HepG2 (cell line): Measurements from ENCODE around the gene MEI1. TPM values are rescaled to one million over a fixed set of nuclear protein-coding genes. Genes with fewer than 3 reads are reported as not detected.
A peak's percentile ranks its signal among the peaks of the same experiment; 100 is the strongest.

ENCODE experiments used
- ARNTL ChIP-seq: sonication (generic); formaldehyde crosslinking; IDR thresholded peaks from 2 replicates; pipeline ENCODE4 v1.4.0; 2020; ENCODE audit warnings: mild to moderate bottlenecking, missing genetic modification reagents
- GPN1 ChIP-seq: sonication (generic); formaldehyde crosslinking; IDR thresholded peaks from 2 replicates; pipeline ENCODE4 v1.5.1; 2020; ENCODE audit warnings: missing genetic modification reagents, borderline replicate concordance
- HES4 ChIP-seq: sonication (generic); formaldehyde crosslinking; IDR thresholded peaks from 2 replicates; pipeline ENCODE4 v1.9.0; 2021; ENCODE audit warnings: mild to moderate bottlenecking, missing genetic modification reagents, borderline replicate concordance
- ISL2 ChIP-seq: sonication (generic); formaldehyde crosslinking; IDR thresholded peaks from 2 replicates; pipeline ENCODE4 v1.5.0; 2020; ENCODE audit warnings: missing genetic modification reagents
- JUNB ChIP-seq: sonication (generic); formaldehyde crosslinking; IDR thresholded peaks from 2 replicates; pipeline ENCODE4 v1.8.0; 2022; ENCODE audit warnings: missing genetic modification reagents, mild to moderate bottlenecking, borderline replicate concordance
- NCOA1 ChIP-seq: sonication (generic); formaldehyde crosslinking; IDR thresholded peaks from 2 replicates; pipeline ENCODE4 v1.9.0; 2021; ENCODE audit warnings: missing genetic modification reagents
- NR2F6 ChIP-seq, 2 experiments: IDR thresholded peaks; 2 replicates each; pipeline ENCODE4 v1.6.1; 2016; ENCODE audit warnings: antibody characterized with exemption in 1 of 2, mild to moderate bottlenecking in 1 of 2
- PCBP1 ChIP-seq: fragments of 200-400 bp; formaldehyde crosslinking; IDR thresholded peaks from 2 replicates; pipeline ENCODE4 v1.6.1; 2017; ENCODE audit warnings: mild to moderate bottlenecking, low read depth, low read length, borderline replicate concordance
- REPIN1 ChIP-seq: sonication (generic); formaldehyde crosslinking; IDR thresholded peaks from 2 replicates; pipeline ENCODE4 v1.8.0; 2022; ENCODE audit warnings: missing genetic modification reagents, low read depth, mild to moderate bottlenecking, borderline replicate concordance
- SAP130 ChIP-seq: IDR thresholded peaks from 2 replicates; pipeline ENCODE4 v1.6.1; 2016; ENCODE audit warnings: low read depth
- TP53 ChIP-seq: sonication (generic); formaldehyde crosslinking; conservative IDR thresholded peaks from 2 replicates; pipeline ENCODE4 v1.4.0; 2020; ENCODE audit warnings: missing genetic modification reagents
- ZC3H13 ChIP-seq: sonication (generic); formaldehyde crosslinking; IDR thresholded peaks from 2 replicates; pipeline ENCODE4 v1.8.1; 2023; ENCODE audit warnings: mild to moderate bottlenecking, missing genetic modification reagents, moderate library complexity
- ZNF180 ChIP-seq: sonication (generic); formaldehyde crosslinking; IDR thresholded peaks from 2 replicates; pipeline ENCODE4 v1.4.0; 2020; ENCODE audit warnings: low read depth, missing genetic modification reagents, borderline replicate concordance
- polyA plus RNA-seq, 8 experiments: library from polyadenylated mRNA; depleted of rRNA in 3 of 8; stranded (reverse) in 7 of 8; unstranded in 1 of 8; fragments of >200 nt; fragmentation: Illumina TruSeq in 4 of 8; extraction: Trizol in 4 of 8; gene quantifications; 2 replicates each; pipeline versions ENCODE4 v1.2.1 to v1.2.3, GENCODE V29; 2011 to 2016; ENCODE audit warnings: low read depth in 4 of 8, missing spikeins in 1 of 8, mixed read lengths in 1 of 8; ENCODE audit not compliant: insufficient read depth in 1 of 8
- total RNA-seq, 5 experiments: library from RNA; depleted of rRNA; stranded (reverse); fragments of >200 nt; fragmentation: Illumina TruSeq; extraction: Trizol; gene quantifications; 2 replicates each; pipeline ENCODE4 v1.2.3, GENCODE V29; 2016; ENCODE audit warnings: low read depth in 1 of 5
- TF ChIP-seq, protein P1 (sequence below): sonication (generic); formaldehyde crosslinking; IDR thresholded peaks from 2 replicates; pipeline ENCODE4 v1.8.1; 2022; ENCODE audit warnings: mild to moderate bottlenecking, missing genetic modification reagents
- TF ChIP-seq, protein P2 (sequence below): sonication (generic); formaldehyde crosslinking; IDR thresholded peaks from 2 replicates; pipeline ENCODE4 v1.4.0; 2020; ENCODE audit warnings: missing genetic modification reagents
- TF ChIP-seq, protein P3 (sequence below): sonication (generic); formaldehyde crosslinking; IDR thresholded peaks from 2 replicates; pipeline ENCODE4 v1.5.0; 2020; ENCODE audit warnings: mild to moderate bottlenecking, low read depth, missing genetic modification reagents, borderline replicate concordance
- TF ChIP-seq, protein P4 (sequence below): sonication (generic); formaldehyde crosslinking; IDR thresholded peaks from 2 replicates; pipeline ENCODE4 v1.4.0; 2020; ENCODE audit warnings: missing genetic modification reagents; ENCODE audit errors: not compliant biosample characterization
- TF ChIP-seq, protein P5 (sequence below): sonication (generic); formaldehyde crosslinking; IDR thresholded peaks from 2 replicates; pipeline ENCODE4 v1.8.0; 2022; ENCODE audit warnings: mild to moderate bottlenecking, missing genetic modification reagents; ENCODE audit not compliant: insufficient replicate concordance
- TF ChIP-seq, protein P6 (sequence below): IDR thresholded peaks from 2 replicates; pipeline ENCODE4 v1.6.1; 2016; ENCODE audit warnings: mild to moderate bottlenecking, missing biosample characterization, missing genetic modification reagents
- TF ChIP-seq, protein P7 (sequence below), 2 experiments: sonication (generic) in 1 of 2; formaldehyde crosslinking in 1 of 2; IDR thresholded peaks; 2 replicates each; pipeline versions ENCODE4 v1.5.1 to v1.6.1; 2011 to 2020; ENCODE audit warnings: borderline replicate concordance in 1 of 2, low read depth in 1 of 2, low read length in 1 of 2, mild to moderate bottlenecking in 1 of 2, missing genetic modification reagents in 1 of 2, moderate library complexity in 1 of 2

Gene MEI1
- total and polyA plus RNA-seq, 2 of the 13 experiments (the other 11 are each of a cell fraction or from before 2014, with no cell fraction given) = 0.75 to 1.9 TPM

DNA sequence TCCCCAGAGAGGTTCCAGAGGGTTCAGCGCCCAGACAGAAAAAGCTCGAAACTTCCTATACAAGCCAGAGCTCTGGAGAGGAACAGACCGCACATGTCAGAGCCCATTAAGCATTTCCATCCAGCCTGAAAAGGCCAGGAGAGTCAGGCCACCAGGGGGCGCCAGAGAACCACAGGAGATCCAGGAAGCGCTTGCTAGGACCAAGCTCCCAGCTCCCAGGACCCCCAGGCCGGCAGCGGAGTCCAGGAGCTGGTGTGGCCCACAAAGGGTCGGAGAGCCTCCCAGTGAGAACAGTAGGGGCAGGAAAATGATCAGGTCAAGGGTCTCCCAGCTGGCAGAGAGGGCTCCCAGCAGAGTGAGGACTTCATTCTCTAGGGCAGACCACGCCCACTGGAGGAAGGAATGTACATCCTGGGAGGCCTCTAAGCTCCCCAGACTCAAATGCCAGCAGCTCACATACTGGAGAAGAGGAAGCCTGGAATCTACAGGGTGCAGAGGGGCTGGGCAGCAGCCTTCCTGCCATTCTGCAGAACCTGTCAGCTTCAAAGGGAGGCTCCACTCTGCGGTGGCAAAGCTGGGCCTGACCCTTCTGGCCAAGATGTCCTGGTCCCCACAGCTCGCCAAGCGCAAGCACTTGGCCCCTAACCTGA lies 2.1 kb upstream of the MEI1 start (continued):
- TF ChIP-seq REPIN1 (CRISPR knock-in tag) (no peak), HES4 (CRISPR knock-in tag) (no peak), ZC3H13 (no peak), GPN1 (CRISPR knock-in tag) (no peak), ARNTL (CRISPR knock-in tag) (no peak), ZNF180 (CRISPR knock-in tag) (no peak), TP53 (CRISPR knock-in tag) (no peak), JUNB (CRISPR knock-in tag) (no peak), NCOA1 (CRISPR knock-in tag) (no peak), PCBP1 (no peak), NR2F6 (IDR thresholded peaks at IDR 0.05) (no peak), NR2F6 (CRISPR knock-in tag; IDR thresholded peaks at IDR 0.05) (no peak), SAP130 (CRISPR knock-in tag) (peak; percentile 60), ISL2 (peak; percentile 39; the same call in 1 of the 2 replicates)
- TF ChIP-seq, protein P1, sequence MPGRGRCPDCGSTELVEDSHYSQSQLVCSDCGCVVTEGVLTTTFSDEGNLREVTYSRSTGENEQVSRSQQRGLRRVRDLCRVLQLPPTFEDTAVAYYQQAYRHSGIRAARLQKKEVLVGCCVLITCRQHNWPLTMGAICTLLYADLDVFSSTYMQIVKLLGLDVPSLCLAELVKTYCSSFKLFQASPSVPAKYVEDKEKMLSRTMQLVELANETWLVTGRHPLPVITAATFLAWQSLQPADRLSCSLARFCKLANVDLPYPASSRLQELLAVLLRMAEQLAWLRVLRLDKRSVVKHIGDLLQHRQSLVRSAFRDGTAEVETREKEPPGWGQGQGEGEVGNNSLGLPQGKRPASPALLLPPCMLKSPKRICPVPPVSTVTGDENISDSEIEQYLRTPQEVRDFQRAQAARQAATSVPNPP (CRISPR knock-in tag) = no peak
- TF ChIP-seq, protein P2, sequence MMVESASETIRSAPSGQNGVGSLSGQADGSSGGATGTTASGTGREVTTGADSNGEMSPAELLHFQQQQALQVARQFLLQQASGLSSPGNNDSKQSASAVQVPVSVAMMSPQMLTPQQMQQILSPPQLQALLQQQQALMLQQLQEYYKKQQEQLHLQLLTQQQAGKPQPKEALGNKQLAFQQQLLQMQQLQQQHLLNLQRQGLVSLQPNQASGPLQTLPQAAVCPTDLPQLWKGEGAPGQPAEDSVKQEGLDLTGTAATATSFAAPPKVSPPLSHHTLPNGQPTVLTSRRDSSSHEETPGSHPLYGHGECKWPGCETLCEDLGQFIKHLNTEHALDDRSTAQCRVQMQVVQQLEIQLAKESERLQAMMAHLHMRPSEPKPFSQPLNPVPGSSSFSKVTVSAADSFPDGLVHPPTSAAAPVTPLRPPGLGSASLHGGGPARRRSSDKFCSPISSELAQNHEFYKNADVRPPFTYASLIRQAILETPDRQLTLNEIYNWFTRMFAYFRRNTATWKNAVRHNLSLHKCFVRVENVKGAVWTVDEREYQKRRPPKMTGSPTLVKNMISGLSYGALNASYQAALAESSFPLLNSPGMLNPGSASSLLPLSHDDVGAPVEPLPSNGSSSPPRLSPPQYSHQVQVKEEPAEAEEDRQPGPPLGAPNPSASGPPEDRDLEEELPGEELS = no peak
- TF ChIP-seq, protein P3, sequence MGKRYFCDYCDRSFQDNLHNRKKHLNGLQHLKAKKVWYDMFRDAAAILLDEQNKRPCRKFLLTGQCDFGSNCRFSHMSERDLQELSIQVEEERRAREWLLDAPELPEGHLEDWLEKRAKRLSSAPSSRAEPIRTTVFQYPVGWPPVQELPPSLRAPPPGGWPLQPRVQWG (CRISPR knock-in tag) = no peak
- TF ChIP-seq, protein P4, sequence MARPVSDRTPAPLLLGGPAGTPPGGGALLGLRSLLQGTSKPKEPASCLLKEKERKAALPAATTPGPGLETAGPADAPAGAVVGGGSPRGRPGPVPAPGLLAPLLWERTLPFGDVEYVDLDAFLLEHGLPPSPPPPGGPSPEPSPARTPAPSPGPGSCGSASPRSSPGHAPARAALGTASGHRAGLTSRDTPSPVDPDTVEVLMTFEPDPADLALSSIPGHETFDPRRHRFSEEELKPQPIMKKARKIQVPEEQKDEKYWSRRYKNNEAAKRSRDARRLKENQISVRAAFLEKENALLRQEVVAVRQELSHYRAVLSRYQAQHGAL = no peak
- TF ChIP-seq, protein P5, sequence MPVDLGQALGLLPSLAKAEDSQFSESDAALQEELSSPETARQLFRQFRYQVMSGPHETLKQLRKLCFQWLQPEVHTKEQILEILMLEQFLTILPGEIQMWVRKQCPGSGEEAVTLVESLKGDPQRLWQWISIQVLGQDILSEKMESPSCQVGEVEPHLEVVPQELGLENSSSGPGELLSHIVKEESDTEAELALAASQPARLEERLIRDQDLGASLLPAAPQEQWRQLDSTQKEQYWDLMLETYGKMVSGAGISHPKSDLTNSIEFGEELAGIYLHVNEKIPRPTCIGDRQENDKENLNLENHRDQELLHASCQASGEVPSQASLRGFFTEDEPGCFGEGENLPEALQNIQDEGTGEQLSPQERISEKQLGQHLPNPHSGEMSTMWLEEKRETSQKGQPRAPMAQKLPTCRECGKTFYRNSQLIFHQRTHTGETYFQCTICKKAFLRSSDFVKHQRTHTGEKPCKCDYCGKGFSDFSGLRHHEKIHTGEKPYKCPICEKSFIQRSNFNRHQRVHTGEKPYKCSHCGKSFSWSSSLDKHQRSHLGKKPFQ (CRISPR knock-in tag) = no peak
- TF ChIP-seq, protein P6, sequence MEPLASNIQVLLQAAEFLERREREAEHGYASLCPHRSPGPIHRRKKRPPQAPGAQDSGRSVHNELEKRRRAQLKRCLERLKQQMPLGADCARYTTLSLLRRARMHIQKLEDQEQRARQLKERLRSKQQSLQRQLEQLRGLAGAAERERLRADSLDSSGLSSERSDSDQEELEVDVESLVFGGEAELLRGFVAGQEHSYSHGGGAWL (CRISPR knock-in tag) = no peak
- TF ChIP-seq, protein P7, sequence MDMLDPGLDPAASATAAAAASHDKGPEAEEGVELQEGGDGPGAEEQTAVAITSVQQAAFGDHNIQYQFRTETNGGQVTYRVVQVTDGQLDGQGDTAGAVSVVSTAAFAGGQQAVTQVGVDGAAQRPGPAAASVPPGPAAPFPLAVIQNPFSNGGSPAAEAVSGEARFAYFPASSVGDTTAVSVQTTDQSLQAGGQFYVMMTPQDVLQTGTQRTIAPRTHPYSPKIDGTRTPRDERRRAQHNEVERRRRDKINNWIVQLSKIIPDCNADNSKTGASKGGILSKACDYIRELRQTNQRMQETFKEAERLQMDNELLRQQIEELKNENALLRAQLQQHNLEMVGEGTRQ (IDR thresholded peaks at IDR 0.05; ENCODE audit: low read depth, low read length) = no peak
- TF ChIP-seq, protein P7 (CRISPR knock-in tag; IDR thresholded peaks at IDR 0.05; ENCODE audit: borderline replicate concordance) = no peak
